ENCODE data around the gene OAS2.

OAS2 gene

DNA sequence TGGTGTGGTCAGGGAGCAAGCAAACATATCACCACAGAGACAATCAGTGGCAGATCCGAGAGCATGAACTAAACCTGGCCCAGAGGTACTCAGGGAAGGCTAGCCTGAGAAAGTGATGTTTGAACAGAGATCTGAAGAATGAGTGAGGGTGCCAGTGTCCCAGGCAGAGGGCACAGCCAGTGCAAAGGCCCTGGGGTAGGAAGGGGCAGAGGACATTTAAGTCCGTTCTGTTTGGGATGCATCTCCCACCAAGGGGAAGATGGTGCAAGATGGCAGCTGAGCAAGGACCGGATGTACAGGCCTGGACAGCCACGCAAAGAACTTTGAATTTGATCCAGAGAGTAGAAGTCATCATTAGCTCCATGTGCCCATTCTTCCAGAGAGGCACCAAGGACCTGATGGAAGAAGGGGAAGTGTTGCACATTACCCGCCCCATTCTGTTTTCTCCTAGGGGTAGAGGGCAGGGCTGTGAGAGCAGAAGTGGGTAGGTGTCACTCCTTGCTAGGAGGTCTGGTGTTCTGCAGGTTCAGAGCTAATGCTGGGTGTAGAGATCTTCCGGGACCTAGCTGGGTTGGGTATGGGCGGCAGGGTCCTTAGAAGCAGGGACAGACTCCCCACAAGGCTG lies 82.1 kb downstream of the OAS2 start:
- no peak for DNase-seq

DNA sequence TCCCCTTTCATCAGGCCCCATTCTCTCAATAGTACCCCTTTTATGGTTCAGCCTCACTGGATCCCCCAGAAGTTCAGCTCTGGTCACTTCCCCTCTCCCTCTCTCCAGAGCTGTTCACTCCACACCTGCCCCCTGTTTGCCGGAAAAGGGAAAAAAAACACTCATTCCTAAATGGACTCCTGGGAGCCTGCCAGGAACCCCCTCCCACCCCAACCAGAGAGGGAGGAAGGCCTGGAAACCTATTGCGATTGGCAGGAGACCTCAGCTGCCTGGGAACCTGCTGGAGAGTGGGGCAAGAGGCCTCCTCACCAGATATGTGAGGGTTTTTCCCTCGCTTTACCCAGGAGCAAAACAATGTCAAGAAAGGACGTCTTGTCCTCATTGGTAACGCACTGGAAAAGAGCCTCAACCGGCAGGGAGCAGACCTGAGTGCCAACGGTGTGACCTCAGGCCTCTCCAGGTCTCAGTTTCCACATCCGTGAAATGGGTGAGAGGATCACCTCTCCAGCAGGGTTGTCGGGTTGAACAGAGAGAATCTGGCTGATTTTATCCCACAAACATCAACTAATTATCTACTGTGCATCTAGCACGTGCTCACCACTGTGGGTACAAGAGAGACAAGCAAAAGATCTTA lies 82.9 kb downstream of the OAS2 start:
- no peak for DNase-seq

Data from stimulated activated CD4-positive, alpha-beta T cell treated with anti-CD3 and anti-CD28 coated beads, Interleukin-12 subunit alpha, Interleukin-12 subunit beta, amount 100 ng/mL, for 4 hours (primary cell).